Activated naive CD4-positive, alpha-beta T cell treated with anti-CD3 and anti-CD28 coated beads, Interleukin-2, amount 50 U/mL, for 24 hours (primary cell): ENCODE measurements around the gene DLX3.

ENCODE experiments used
- H3K27ac Mint-ChIP-seq: one replicate; pipeline ENCODE4 v1.8.0; 2021; ENCODE audit warnings: mild to moderate bottlenecking, mixed read lengths
- H3K27me3 Mint-ChIP-seq: one replicate; pipeline ENCODE4 v1.8.0; 2021; ENCODE audit warnings: mixed read lengths
- H3K36me3 Mint-ChIP-seq: one replicate; pipeline ENCODE4 v1.8.0; 2021; ENCODE audit warnings: mixed read lengths
- H3K4me1 Mint-ChIP-seq: one replicate; pipeline ENCODE4 v1.8.0; 2021; ENCODE audit warnings: mixed read lengths
- H3K4me3 Mint-ChIP-seq: one replicate; pipeline ENCODE4 v1.8.0; 2021; ENCODE audit warnings: mild to moderate bottlenecking, mixed read lengths
- H3K9me3 Mint-ChIP-seq: one replicate; pipeline ENCODE4 v1.8.0; 2021; ENCODE audit warnings: mixed read lengths

DLX3 gene

DNA sequence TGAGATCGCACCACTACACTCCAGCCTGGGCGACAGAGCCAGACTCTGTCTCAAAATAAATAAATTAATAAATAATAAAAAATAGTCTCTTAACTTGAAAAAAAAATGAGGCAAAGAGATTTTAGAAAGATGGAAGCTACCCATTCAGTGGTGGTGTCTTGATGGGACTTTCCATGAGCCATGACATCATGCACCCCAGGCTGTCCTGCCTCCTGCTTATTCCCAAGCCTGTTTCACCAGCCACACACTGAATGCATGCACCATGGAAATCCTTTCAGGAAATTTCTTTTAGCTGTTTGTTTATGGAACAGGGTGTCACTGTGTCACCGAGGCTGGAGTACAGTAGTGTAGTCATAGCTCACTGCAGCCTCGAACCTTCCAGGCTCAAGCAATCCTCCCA is 8.9 kb upstream of the DLX3 start:
- peaks cover 3% of the 10 kb centered on the region for H3K9me3 Mint-ChIP-seq
- no peak overlapping the region for H3K4me3 Mint-ChIP-seq

DNA sequence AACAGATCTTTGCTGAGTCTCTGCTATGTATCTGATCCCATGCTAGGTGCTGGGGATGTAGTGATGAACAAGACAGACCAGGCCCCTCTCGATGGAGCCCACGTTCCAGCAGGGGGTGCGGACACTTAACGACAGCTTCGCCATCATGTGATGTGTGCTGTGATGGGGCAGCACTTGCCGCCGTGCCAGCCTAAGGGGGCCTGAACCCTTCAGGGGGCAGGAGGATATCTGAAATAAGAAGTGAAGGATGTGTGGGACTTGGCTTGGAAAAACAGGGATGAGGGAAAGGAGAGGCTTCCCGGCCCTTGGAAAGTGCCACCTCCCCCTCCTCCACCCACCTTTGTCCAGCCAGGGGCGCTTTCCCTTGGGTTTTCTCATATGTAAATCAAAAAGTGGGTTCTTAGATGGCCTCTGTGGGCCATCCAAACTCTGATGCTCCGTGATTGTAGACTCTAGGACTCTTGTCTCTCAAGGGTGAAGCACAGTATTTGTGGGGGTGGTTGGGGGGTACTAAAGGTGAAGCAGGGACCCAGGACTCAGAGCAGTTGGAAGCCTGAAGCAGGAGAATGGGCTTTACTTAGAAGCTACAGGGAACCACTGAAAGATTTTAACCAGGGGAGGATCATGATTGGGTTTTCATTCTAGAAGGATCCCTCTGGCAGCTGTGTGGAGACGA is 4.0 kb upstream of the DLX3 start:
- Mint-ChIP-seq H3K4me1 (peaks cover 24% of the 10 kb centered on the region), H3K4me3 (no peak overlapping the region), H3K27ac (no peak overlapping the region), H3K27me3 (peaks cover 49% of the 10 kb centered on the region), H3K36me3 (no peaks in the 10 kb centered on the region), H3K9me3 (no peaks in the 10 kb centered on the region)

More for the DNA sequence above, 8.9 kb upstream of the DLX3 start:
- no peaks in the 10 kb centered on the region for H3K4me1 Mint-ChIP-seq
- H3K36me3 Mint-ChIP-seq = peaks cover 4% of the 10 kb centered on the region
- H3K27ac Mint-ChIP-seq = no peak overlapping the region
- peaks cover 30% of the 10 kb centered on the region for H3K27me3 Mint-ChIP-seq

DNA sequence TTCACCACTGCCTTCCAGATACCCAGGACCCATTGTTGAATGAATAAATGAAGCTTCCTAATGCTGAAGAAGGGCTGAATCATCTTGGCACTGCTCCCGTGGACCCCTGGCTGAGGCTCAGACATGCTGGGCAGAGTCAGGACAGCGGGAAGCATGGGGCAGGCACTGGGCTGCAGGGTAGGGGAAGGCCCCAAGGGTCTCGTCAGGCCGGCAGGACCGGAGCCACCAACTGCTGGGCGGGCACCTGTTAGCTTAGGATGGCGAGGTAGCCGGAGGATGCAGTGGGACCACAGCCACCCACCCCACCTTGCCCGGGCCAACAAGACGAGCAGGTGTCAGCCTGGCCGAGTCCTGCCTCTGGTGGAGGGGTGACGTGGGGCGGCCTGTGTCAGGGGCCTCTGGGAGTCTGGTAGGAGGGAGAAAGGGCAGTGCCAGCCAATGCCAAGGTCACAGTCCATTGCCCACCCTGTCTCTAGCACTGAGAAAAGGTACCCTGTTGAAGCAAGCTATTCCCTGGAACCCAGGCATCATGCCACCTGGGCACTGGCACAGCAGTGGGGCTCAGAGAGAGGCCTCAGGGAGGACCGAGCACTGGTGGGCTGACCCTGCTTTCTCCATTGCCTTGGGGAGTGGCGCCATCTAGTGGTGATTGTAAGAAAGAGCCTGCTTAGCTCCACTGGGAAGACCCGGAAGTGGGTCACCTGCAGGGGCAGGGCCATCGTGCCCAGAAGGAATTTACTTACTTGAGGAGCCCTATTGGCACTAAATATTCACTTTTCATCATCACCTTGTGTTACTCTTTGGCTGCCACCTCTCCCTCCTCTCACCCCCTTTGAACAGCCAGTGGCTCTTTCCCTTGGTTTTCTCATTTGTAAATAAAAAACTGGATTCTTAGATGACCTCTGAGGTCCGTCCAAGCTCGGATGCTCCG is 3.0 kb upstream of the DLX3 start:
- H3K4me3 Mint-ChIP-seq = no peak overlapping the region
- no peak overlapping the region for H3K27ac Mint-ChIP-seq
- H3K27me3 Mint-ChIP-seq = peaks cover 52% of the 10 kb centered on the region
- peaks cover 27% of the 10 kb centered on the region for H3K4me1 Mint-ChIP-seq
- no peaks in the 10 kb centered on the region for H3K36me3 Mint-ChIP-seq
- no peaks in the 10 kb centered on the region for H3K9me3 Mint-ChIP-seq

DNA sequence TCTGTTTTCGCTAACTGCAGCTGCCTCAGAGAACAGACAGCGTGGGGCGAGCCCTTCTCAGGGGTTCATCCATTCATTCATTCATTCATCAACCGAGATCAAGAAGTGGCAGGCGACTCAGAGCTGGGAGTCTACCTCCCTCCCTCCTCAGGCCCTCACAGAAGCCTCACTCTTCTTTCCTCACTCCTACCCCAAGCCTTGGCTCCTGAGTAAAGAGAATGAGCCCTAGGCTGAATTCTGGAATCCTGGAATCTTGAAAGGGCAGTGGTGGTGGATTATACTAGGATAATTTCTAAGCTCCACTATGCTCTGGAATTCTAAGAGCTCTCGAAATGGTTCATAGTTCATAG is 2.3 kb upstream of the DLX3 start:
- peaks cover 54% of the 10 kb centered on the region for H3K27me3 Mint-ChIP-seq

DNA sequence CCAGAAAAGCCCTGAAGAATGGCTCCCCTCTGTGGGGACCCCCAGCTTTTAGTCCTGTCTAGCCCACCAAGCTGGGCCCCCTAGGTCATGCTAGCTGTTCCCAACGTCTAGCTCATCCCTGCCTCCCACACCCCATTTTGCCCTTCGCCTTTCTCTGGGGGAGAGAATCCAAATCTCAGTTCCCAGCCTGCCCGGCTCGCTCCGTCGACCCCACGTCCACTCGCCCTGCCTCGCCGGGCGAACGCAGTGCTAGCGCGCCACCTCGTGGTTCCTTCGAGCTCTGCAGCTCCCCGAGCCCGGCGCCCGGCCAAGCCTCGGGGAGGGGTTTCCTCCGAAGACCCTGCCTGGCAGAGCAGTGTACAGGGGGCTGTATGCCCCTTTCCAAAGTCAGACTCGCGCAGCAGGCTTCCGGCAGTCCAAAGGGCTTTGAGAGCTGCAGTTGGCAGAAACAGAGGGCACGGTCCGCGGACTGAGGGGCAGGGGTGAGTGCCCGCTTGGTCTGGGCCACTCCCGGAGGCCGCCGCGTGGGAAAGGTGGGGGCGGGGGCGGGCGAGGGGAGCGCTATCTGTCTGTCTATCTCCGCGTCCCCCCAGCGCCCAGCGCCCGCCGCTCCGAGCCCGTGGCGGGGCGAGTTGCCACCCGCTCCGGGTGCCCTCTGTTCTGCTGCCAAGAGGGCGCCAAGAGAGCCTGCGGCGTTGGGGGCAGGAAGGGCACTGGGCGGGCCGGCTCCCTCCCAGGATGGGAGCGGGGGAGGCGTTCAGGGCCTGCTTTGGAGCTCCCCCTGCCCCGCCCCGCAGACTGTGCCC is 1.7 kb upstream of the DLX3 start:
- Mint-ChIP-seq H3K4me3 (peak overlapping the region; percentile 58), H3K27ac (no peak overlapping the region), H3K4me1 (peaks cover 27% of the 10 kb centered on the region), H3K9me3 (no peaks in the 10 kb centered on the region), H3K27me3 (peaks cover 56% of the 10 kb centered on the region), H3K36me3 (no peaks in the 10 kb centered on the region)

More for the DNA sequence above, 2.3 kb upstream of the DLX3 start:
- Mint-ChIP-seq H3K36me3 (no peaks in the 10 kb centered on the region), H3K9me3 (no peaks in the 10 kb centered on the region), H3K4me3 (peak overlapping the region; percentile 49), H3K27ac (no peak overlapping the region), H3K4me1 (peaks cover 27% of the 10 kb centered on the region)

DNA sequence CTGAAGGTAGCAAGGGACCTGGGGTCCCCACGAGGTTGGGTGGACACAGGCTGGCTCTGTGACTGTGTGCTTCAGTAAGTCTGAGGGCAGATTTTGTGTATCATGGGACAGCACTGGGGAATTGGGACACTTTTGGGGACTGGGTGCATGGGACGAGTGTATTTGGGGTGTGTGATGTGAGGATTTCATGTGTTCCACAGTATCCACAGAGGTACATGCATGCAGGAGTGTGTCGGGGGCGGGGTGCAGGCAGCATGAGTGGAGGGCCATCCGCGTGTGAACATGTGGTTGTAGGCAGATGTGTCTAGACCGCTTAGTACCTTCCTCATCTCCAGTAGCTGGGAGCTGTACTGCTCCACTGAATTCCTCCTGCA is 1.1 kb upstream of the DLX3 start:
- no peaks in the 10 kb centered on the region for H3K36me3 Mint-ChIP-seq
- H3K27ac Mint-ChIP-seq = no peak overlapping the region
- H3K4me1 Mint-ChIP-seq = peaks cover 27% of the 10 kb centered on the region
- H3K4me3 Mint-ChIP-seq = peak overlapping the region; percentile 0
- H3K27me3 Mint-ChIP-seq = peaks cover 57% of the 10 kb centered on the region
- no peaks in the 10 kb centered on the region for H3K9me3 Mint-ChIP-seq

DNA sequence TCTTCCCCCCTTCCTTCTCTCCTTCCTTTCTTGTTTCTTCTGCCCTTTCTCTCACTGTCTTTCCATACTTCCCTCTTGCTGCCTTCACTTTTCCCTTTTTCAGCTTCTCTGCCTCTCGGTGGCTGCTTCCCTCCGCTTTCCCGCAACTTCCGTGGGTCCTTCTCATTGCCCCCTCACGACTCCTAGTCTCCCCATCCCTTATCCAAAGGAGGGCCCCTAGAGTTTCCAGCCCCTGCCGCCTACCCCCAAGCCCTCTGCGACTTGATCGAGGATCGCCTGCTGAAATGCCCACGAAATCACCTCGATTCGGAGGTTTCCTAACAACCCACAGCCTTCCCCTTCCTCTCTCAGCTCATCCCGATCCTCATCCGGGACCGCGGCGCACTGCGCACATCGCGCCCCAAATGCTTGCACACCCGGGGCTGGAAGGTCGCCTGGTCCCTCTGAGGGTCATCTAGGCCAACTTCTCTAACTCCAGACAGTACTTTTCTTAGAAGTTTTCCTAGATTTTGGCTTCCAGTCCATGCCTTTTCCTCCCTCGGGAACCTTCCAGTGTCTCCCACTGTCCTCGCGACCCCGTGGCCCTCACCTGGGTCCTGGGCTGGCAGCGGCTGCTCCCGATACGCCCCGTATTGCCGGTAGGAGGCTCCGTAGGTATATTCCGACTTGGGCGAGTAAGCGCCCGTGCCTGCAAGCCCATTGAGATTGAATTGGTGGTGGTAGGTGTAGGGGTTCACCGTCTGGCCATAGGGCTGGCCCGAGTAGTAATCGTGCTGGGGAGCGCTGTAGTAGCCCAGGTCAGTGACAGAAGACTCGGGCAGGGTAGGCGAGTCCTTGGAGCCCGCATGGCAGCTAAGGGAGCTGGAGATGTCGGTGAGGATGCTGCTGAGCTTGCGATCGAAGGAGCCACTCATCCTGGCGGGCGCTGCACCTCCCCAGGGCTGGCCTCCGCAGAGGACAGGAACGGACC is 654 bp downstream of the DLX3 start:
- Mint-ChIP-seq H3K9me3 (no peaks in the 10 kb centered on the region), H3K27me3 (peaks cover 54% of the 10 kb centered on the region), H3K36me3 (no peaks in the 10 kb centered on the region), H3K4me1 (peaks cover 32% of the 10 kb centered on the region), H3K4me3 (peak overlapping the region; percentile 81), H3K27ac (no peak overlapping the region)

DNA sequence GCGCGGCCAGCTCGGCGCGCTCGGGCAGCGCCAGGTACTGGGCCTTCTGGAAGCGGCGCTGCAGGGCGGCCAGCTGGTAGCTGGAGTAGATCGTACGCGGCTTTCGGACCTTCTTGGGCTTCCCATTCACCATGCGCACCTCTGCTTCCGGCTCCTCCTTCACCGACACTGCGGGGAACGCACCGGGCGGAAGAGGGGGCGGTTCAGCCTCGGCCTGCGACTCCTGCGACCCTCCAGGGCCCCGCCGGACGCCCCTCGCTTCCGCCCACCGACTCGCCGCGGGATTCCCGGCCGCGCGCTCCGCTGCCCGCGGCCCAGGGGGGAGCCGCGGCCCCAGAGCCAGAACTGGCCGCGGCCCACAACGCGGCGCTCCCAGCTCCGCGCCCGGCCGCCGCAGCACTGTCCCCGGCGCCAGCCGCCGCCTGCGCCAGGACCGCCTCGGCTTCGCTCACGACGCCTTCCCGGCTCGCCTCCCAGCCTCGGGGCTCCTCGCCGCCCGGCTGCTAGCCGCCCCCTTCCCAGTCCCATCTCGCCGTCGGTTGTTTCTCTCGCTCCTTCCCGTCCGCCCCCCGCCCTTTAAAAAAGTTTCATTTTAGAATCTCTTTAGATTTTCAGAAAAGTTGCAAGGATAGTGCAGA is 1.5 kb downstream of the DLX3 start:
- Mint-ChIP-seq H3K9me3 (no peaks in the 10 kb centered on the region), H3K4me1 (peaks cover 32% of the 10 kb centered on the region), H3K27me3 (peaks cover 54% of the 10 kb centered on the region), H3K36me3 (no peaks in the 10 kb centered on the region), H3K4me3 (peak overlapping the region; percentile 81), H3K27ac (no peak overlapping the region)

DNA sequence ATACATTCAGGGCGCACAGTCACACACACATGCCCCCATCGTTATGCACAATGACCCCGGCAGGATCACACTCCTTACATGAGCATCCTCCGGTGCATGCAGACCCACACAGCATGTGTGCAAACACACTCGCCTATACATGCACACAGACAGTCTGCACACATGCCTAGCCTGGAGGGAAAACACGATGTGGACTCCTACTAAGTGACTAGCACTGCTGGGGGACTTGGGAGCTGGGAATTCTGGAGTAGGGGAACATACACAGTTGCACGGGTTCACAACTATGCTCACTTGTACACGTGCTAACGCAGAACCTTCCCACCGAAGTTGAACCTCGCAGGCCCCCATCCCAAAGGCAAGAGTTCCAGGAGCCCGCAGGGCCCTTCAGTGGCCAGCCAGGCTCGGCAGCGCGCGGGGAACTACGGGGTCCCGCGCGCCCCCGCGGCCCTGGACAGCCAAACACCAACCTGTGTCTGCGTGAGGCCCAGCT is 2.0 kb downstream of the DLX3 start:
- H3K4me3 Mint-ChIP-seq = peak overlapping the region; percentile 70
- peaks cover 54% of the 10 kb centered on the region for H3K27me3 Mint-ChIP-seq

DNA sequence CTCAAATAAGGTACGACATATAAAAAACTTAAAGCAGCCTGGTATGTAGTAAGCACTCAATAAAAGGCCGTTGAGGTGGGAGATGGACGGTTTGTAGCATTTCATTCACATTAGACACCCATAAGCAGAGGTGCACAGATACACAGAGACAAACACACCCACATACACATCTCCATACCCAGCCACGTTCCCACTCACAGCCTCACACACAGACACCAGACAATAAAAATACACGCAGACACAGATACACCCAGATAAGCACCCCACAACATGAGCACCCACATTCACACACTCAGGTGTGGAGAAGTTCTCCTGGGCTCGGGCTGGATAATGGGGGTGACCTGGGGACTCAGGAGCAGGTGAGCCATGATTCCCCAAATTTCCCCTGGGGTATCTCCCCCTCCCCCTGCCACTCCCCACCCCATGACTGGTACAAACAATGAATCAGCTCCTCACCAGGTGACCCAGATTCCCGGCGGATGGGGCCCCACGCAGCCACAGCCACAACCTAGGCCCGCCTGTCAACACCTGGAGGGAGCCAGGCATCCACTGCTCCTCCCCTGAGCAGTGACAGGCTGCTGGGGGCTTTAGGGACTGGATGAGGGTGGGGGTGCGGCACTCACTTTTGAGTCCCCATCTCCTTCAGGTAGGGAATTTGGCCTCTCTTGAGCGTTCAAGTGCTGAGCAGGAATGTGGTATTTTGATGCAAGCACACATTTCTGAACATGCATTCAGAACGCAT is 2.7 kb downstream of the DLX3 start:
- Mint-ChIP-seq H3K4me3 (peak overlapping the region; percentile 70), H3K27me3 (peaks cover 54% of the 10 kb centered on the region), H3K4me1 (peaks cover 32% of the 10 kb centered on the region), H3K9me3 (no peaks in the 10 kb centered on the region), H3K27ac (no peak overlapping the region), H3K36me3 (no peaks in the 10 kb centered on the region)

More for the DNA sequence above, 2.0 kb downstream of the DLX3 start:
- no peaks in the 10 kb centered on the region for H3K36me3 Mint-ChIP-seq
- no peak overlapping the region for H3K27ac Mint-ChIP-seq
- peaks cover 32% of the 10 kb centered on the region for H3K4me1 Mint-ChIP-seq
- no peaks in the 10 kb centered on the region for H3K9me3 Mint-ChIP-seq

DNA sequence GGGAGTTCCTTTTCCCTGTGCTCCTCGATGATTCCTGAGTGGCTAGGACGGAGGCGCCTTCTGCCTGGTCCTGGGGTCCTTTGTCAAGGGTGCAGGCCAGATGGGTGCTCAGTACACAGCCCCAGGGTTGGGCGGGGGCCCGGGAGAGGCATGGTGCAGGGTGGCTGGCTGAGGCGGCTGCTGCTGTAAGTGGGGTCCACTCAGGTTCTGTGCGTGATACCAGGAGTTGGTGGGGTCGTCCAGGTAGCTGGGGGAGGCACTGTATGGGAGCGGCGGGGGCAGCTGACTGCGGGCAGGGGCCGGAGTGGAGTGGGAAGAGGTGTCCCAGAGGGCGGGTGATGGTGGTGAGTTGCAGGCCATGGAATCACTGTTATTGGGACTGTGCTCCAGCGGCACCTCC is 3.6 kb downstream of the DLX3 start:
- H3K4me3 Mint-ChIP-seq = no peak overlapping the region
- H3K27ac Mint-ChIP-seq = no peak overlapping the region
- H3K36me3 Mint-ChIP-seq = no peaks in the 10 kb centered on the region
- H3K27me3 Mint-ChIP-seq = peaks cover 56% of the 10 kb centered on the region
- H3K4me1 Mint-ChIP-seq = peaks cover 29% of the 10 kb centered on the region
- no peaks in the 10 kb centered on the region for H3K9me3 Mint-ChIP-seq

DNA sequence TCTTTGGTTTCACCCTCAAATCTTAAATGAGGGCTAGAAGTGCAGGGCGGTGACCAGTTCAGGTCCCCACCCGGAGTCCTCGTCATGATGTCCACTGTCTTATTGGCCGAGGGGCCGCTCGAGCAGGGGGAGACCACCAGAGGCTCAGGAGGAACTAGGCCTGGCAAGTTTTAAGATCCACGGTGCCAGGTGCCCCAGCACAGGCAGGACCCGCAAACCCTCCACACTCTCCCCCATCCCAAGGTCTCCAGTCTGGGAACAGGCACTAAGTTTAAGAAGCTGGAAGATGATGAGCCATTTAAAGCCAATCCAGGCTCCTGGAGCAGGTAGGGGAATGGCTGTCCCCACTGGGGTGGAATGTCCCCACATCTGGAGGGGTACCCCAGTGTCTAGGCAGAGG is 4.1 kb downstream of the DLX3 start:
- Mint-ChIP-seq H3K4me1 (peaks cover 25% of the 10 kb centered on the region), H3K36me3 (no peaks in the 10 kb centered on the region), H3K4me3 (no peak overlapping the region), H3K27ac (no peak overlapping the region), H3K9me3 (no peaks in the 10 kb centered on the region), H3K27me3 (peaks cover 52% of the 10 kb centered on the region)

DNA sequence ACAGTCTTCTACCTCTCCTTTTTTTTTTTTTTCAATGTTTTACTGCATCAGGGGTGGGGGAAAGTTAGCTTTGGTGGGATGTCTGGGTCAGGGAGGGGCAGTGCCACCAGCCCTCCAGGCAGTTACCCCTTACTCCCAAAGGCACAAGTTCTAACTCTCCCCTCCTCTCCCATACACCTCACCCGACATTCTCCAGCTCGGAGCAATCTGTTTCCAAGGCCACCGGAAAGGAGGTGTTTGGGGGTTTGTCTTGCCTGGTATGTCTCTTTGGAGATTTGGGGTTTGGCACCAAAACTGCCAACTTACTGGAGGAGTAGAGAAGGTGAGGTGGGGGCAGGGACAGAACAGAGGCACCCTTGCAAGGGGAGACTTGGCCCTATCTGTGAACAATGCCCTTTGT is 4.7 kb downstream of the DLX3 start:
- Mint-ChIP-seq H3K4me3 (no peak overlapping the region), H3K27ac (no peak overlapping the region), H3K9me3 (no peaks in the 10 kb centered on the region), H3K4me1 (peaks cover 22% of the 10 kb centered on the region), H3K27me3 (peaks cover 49% of the 10 kb centered on the region), H3K36me3 (no peaks in the 10 kb centered on the region)

DNA sequence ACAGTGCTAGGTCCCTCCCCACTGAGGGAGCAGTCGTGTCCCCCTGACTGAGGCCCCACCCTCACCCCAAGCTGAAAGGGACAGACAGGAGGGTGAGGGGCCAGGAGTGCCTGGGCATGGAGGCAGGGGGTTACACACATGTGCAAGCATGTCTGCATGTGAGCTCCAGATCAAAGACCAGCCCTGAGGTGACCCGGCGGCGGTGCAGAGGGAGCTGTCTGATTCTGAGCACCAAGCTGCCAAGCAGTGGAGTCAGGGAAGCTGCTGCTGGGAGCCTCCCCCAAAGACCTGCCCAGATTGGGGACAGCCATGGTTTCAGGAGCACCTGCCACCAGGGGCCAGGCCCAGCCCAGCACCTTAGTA is 5.5 kb downstream of the DLX3 start:
- peaks cover 45% of the 10 kb centered on the region for H3K27me3 Mint-ChIP-seq

More for the DNA sequence above, 5.5 kb downstream of the DLX3 start:
- no peak overlapping the region for H3K27ac Mint-ChIP-seq
- no peaks in the 10 kb centered on the region for H3K9me3 Mint-ChIP-seq
- peaks cover 14% of the 10 kb centered on the region for H3K4me1 Mint-ChIP-seq
- H3K4me3 Mint-ChIP-seq = no peak overlapping the region
- H3K36me3 Mint-ChIP-seq = no peaks in the 10 kb centered on the region
